ENCODE measurements around the gene KRTAP20-3. TPM values are rescaled to one million over a fixed set of nuclear protein-coding genes. Genes with fewer than 3 reads are reported as not detected.

KRTAP20-3 gene
- total and polyA plus RNA-seq, 11 donors = not detected

- no peaks in the 10 kb centered on the region for H3K4me1 ChIP-seq
- TF ChIP-seq POLR2A (IDR thresholded peaks at IDR 0.05) = no peak
- TF ChIP-seq CTCF (IDR thresholded peaks at IDR 0.05) = no peak
- intact Hi-C loops (cut with DNase I) = no loop called here
- H3K4me3 ChIP-seq = no peak overlapping the region
- H3K9me3 ChIP-seq = no peaks in the 10 kb centered on the region
- no peaks in the 10 kb centered on the region for H3K36me3 ChIP-seq
- no peak for ATAC-seq
- H3K27me3 ChIP-seq = no peaks in the 10 kb centered on the region
- no peak overlapping the region for H3K27ac ChIP-seq
- no peak for DNase-seq
Measured at GRCh38 chr21:30620080-30620479, 22.6 kb upstream of the KRTAP20-3 start.

GRCh38 chr21:30620522-30620921 lies 22.1 kb upstream of the KRTAP20-3 start, which contains the start of gene KRTAP20-4:
KRTAP20-4 (plus strand) TSS chr21:30620627.
- WGBS, 4 donors = 81 to 86% (median 83%) methylated on average over 3 of the region's 3 CpGs
- no peaks in the 10 kb centered on the region for H3K27me3 ChIP-seq
- TF ChIP-seq POLR2A (IDR thresholded peaks at IDR 0.05) (no peak), CTCF (IDR thresholded peaks at IDR 0.05) (no peak)
- H3K4me3 ChIP-seq = no peak within 1 kb of the TSS
- intact Hi-C loops (cut with DNase I) = no loop called here
- ATAC-seq = no peak
- no peaks in the 10 kb centered on the region for H3K36me3 ChIP-seq
- H3K4me1 ChIP-seq = no peaks in the 10 kb centered on the region
- no peak within 1 kb of the TSS for H3K27ac ChIP-seq
- no peak for DNase-seq
- H3K9me3 ChIP-seq = peaks cover 0 to 2% (median 0%) of the 10 kb centered on the region in 12 donors

- 78 to 88% (median 84%) methylated on average over 3 of the region's 3 CpGs for WGBS, 4 donors
- H3K27me3 ChIP-seq = no peaks in the 10 kb centered on the region
- TF ChIP-seq POLR2A (IDR thresholded peaks at IDR 0.05) (no peak), CTCF (IDR thresholded peaks at IDR 0.05) (no peak)
- no peaks in the 10 kb centered on the region for H3K4me1 ChIP-seq
- DNase-seq (no peak), ATAC-seq (no peak)
- peaks cover 0 to 3% (median 0%) of the 10 kb centered on the region in 12 donors for H3K9me3 ChIP-seq
- no peak overlapping the region for H3K4me3 ChIP-seq
- H3K36me3 ChIP-seq = no peaks in the 10 kb centered on the region
- no peak overlapping the region for H3K27ac ChIP-seq
- intact Hi-C loops (cut with DNase I) = no loop called here
Measured at GRCh38 chr21:30623362-30623761, 19.3 kb upstream of the KRTAP20-3 start.

GRCh38 chr21:30625449-30626165 lies 17.1 kb upstream of the KRTAP20-3 start:
- TF ChIP-seq POLR2A (IDR thresholded peaks at IDR 0.05) (no peak), CTCF (IDR thresholded peaks at IDR 0.05) (no peak)

More at GRCh38 chr21:30625449-30626165, 17.1 kb upstream of the KRTAP20-3 start:
- Histone ChIP-seq H3K4me1 (no peaks in the 10 kb centered on the region), H3K27me3 (no peaks in the 10 kb centered on the region), H3K36me3 (no peaks in the 10 kb centered on the region), H3K27ac (no peak overlapping the region), H3K4me3 (no peak overlapping the region), H3K9me3 (peaks cover 0 to 3% (median 0%) of the 10 kb centered on the region in 12 donors)
- intact Hi-C loops (cut with DNase I) = no loop called here
- DNase-seq = no peak
- no peak for ATAC-seq
- 69 to 78% (median 74%) methylated on average over 4 of the region's 4 CpGs for WGBS, 4 donors

Data from heart left ventricle (tissue), 16 donors.